HG02610 (cell line): ENCODE results near the gene ELK3.

ENCODE experiments used
- ATAC-seq: cut with Tn5 transposase; IDR thresholded peaks from one replicate; pipeline ENCODE4 v1.9.1; 2021; ENCODE audit warnings: mild to moderate bottlenecking, moderate library complexity; ENCODE audit not compliant: unreplicated experiment

Gene ELK3

DNA sequence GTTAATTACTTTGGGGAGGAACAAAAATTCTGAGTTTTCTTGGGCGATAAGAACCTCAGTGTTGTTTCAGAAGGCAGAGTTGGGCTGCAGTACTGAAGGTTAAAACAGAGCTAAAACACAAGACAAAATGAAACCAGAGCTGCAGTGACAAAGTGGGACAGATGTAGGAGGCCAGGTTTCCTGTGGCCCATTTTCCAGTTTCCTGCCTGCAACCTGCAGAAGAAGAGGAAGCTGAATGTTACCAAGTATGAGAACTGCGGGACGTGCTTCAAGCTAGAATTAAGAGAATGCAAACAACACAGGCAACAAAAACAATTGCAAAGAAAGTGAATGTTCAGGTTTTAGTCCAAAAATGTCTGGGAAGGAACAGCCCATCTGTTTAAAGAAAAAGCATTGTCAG, 17.8 kb downstream of the ELK3 start:
- ATAC-seq, result no peak

DNA sequence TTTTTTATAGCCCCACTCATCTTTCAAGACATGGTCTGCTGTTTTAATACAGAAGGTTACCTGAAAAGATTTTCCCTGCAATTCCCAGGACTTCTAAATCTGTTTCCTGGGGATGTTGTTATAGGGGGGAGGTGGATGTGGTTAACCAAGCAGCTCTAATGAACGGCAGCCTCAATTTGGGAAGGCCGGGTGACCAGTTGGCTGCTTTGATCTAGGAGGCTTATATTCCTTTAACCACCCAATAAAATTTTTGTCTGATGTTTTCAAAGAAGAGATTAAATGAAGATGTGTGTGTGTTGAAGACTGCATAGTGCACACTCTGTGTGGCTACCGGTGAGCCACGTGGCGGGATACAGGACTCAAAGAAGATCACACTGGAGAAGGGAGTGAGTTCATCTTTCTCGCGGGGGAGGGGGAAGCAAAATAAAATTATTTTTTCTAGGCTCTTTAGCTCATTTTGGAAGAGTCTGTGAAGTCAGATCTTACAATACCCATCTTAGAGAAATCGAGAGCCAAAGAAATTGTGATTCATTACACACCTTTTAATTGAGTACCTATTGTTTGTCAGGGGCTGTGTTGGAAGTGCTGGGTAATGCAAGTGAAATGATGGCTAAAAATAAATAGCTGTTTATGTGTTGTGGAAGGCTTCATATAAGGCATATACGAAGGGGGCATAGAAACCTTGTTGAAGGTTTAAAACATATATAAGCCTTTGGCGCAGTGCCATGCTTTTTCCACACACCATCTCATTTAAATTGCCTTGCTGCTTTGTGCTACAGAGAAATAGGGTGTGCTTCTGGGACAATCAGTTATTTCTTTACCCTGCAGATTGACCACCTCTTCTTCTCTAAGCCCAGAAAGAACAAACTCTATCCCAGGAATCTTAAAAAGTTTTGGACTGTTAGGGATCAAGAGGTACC, 18.5 kb downstream of the ELK3 start:
- ATAC-seq, result no peak

DNA sequence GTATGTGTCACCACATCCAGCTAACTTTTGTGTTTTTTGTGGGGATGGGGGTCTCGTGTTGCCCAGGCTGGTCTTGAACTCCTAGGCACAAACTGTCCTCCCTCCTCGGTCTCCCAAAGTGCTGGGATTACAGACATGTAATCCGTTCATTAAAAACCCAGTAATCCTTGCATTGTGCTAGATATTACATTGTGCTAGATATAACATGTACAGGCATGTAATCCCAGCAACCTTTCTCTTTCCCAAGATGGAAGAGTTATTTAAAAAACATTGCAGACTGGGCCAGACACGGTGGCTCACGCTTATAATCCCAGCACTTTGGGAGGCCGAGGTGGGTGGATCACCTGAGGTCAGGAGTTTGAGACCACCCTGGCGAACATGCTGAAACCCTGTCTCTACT, 19.7 kb downstream of the ELK3 start:
- no peak for ATAC-seq

DNA sequence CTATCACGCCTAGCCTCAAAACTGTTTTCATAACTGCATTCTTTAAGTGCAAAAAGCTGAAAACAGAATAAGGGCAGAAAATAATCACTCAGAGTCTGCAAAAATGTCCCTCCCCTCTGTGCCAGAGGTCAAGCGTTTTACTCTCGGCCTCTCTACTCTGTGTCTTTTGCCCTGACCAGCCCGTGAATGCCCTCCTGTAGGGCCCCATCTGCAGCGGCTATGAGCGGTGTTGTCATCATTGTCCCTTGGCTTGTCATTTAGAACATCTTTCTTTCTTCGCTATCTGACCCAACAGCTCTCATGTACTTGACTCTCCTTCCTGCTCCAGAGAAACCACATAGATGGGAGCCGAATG, 21.7 kb downstream of the ELK3 start:
- no peak for ATAC-seq

DNA sequence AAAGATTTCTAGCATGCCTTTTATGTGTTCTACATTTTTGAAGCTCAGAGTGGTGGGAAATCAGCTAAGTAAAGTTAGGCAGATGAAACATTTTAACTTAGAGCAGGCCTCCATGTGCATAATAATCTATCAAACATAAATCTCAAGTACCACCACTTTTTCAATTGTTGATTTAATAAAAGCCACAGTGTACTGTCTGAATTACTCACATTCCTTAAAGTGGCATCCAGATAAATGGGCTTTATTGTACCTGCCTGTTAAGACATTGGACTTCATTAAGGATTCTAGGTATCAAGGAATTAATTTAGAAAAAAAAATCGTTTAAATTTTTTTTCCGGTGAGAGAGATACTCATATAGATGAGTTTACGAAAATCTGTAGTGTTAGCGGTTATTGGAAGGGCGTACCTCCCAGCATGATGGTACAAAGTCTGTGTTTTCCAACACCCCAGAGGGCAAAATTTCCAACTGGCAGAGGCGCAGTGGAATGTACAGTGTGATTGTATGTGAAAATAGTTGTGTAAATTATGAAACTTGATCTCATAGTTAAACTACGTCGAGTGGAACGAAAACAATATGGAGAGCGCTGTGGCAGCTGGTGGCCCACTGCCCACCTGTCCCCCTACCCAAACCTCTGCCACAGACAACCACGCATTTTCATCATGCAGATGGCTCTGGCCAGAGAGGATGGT, 25.0 kb downstream of the ELK3 start:
- no peak for ATAC-seq

DNA sequence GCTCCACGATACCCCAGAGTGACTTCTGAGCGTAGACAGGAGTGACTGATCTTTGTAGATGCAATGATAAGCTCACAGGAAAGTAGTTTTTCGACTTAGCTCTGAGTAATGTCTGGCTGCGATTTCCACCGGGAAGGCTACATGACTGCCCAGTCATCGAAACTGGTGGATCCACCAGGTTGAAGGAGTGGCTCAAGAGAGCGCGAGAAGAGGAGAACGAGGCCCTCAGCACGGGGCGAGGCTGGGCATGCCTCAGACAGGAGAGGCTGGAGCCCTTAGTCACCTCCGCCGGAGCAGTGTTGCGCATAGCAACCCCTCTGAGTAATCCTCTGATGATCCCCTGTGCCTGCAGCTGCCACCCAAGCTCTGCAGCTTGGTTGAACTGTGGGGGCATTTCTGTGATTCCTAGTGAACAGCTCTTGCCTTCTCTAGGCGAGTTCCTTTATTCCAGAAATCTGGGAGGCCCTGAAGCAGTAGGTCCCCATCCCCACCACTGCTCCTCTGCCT, 25.6 kb downstream of the ELK3 start:
- no peak for ATAC-seq

- no peak for ATAC-seq
Observed at GRCh38 chr12:96220902-96221301, 26.7 kb downstream of the ELK3 start.

GRCh38 chr12:96221391-96221790, 27.2 kb downstream of the ELK3 start:
- ATAC-seq, result no peak

GRCh38 chr12:96223411-96224218, 29.4 kb downstream of the ELK3 start:
- peak; percentile 55 for ATAC-seq

- no peak for ATAC-seq
Observed at GRCh38 chr12:96224219-96224615, 30.0 kb downstream of the ELK3 start.

DNA sequence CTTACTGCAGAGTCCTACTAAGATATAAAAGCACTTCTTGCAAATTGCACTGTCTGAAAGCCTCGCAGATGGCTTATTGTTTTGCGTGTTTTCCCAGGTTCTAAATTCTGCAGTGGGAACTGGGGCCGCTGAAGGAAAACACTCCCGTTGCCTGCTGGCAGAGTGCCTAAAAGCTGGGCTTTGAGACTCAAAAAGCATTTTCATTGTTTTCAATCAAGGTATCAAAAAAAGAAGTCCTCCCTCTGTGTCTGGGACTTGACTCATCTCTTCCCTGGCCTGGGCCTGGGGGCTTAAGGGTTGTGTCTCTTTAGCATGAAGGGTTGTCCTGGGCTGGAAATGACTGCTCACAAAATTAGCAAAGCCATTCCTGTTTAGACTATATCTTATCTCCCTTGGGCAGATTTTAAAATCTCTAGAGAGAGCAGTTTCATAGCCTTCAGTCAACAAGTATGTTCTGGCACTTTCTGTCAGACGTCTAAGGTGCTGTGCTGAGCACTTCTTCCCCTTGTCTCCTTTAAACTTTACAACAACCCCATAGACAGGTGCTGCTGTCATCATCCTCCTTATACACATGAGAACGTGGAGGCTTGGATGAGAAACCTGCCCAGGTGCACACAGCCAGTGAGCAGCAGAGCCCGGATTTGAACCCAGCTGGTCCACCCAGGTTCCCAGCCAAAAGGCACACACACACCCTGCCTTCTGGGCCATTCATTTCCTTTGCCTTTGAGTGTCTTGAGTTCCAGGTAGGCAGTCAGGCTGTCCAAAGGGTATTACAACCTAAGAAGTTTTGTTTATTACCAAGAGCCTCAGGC, 31.1 kb downstream of the ELK3 start:
- no peak for ATAC-seq

- no peak for ATAC-seq
Observed at GRCh38 chr12:96225994-96226399, 31.8 kb downstream of the ELK3 start.

DNA sequence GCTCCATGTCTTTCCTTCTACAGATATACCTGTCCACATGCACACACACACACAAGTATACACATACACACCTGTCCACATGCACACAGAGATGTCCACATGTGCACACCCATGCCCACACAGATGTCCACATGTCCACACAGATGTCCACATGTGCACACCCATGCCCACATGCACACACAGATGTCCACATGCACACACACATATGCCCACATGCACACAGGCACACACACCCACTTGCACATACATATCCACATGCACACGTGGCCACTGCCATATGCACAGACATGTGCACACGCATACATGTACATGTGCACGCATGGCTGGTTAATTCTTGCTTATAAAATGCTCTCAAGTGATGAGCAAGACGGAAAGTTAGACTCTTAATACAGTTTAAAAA, 32.2 kb downstream of the ELK3 start:
- no peak for ATAC-seq

- no peak for ATAC-seq
Observed at GRCh38 chr12:96226801-96227348, 32.7 kb downstream of the ELK3 start.

DNA sequence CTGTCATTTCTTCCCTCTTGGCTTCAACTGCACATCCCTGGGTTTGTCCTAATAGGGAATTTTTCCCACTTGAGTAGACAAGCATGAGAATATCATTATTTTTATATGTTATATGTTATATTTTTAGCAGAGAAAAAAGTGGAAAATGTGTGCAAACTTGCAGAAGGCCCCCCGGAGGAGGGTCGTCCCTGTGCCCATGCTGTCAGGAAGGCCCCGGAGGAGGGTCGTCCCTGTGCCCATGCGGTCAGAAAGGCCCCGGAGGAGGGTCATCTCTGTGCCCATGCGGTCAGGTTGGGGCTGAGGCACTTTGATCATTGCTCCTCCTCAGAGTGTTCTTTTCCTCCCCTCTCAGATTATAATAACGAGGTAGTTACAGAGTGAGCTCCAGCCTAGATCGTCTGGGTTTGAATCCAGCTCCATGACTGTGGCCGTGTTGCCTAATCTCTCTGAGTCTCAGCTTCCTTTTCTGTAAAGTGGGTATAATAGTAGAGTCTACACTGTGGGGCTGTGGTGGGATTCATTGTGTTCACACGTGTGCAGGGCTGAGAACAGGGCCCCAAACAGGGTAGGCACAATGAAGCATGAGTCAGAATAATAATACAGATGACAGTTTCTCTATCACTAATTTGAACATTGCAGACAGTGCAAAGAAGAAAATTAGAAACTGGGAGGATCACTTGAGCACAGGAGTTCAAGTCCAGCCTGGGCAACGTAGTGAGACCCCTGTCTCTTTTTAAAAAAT, 33.4 kb downstream of the ELK3 start:
- no peak for ATAC-seq

GRCh38 chr12:96228566-96229248, 34.5 kb downstream of the ELK3 start:
- ATAC-seq, result no peak

- no peak for ATAC-seq
Observed at GRCh38 chr12:96230646-96231045, 36.5 kb downstream of the ELK3 start.

DNA sequence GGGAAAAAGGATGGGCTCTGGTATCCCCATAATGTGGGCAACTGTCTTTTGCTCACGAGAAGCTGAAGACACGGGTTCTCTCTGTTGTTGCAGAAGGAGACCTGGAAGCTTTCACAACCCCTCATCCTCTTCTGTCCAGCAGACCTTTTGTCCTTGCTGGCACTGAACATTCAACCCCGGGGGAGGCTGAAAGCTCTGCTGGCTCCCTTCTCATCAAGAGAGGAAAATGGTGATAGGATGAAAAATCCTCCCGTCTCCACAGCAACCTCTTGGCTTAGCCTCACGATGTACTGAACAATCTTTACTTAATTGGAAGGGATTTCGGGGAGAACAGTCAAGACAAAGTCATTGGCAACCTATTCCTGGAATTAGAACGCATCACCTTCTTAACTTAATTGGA, 39.0 kb downstream of the ELK3 start:
- no peak for ATAC-seq

- ATAC-seq, result no peak
Observed at GRCh38 chr12:96233939-96234461, 39.8 kb downstream of the ELK3 start.
